ENCODE measurements around the gene LSP1. TPM values are rescaled to one million over a fixed set of nuclear protein-coding genes. Genes with fewer than 3 reads are reported as not detected.

Gene LSP1
- total RNA-seq, 4 donors from 2014 or later, result 12.3 to 69.6 (median 23.2) TPM

- DNase-seq, result no peak
- intact Hi-C loops (cut with DNase I; ENCODE audit: low total_unique reads), result no loop called here
- in situ Hi-C loops (cut with MboI; ENCODE audit: low pct_ligation_motif_present in 1 of 4, low pct_unique_long_range_greater_than_20kb in 1 of 4, low sequenced_read_pairs in 3 of 4), result no loop called here
- H3K27ac ChIP-seq, result no peak overlapping the region
- no peaks in the 10 kb centered on the region for H3K27me3 ChIP-seq
- H3K4me1 ChIP-seq, result no peaks in the 10 kb centered on the region
- no peak overlapping the region for H3K4me3 ChIP-seq
- 78% methylated on average over 25 of the region's 25 CpGs; no CpG with 5 or more reads in 1 of the 2 donors for WGBS, 2 donors (ENCODE audit: low coverage in 1 of 2)
- H3K36me3 ChIP-seq, result no peaks in the 10 kb centered on the region
- H3K9me3 ChIP-seq, result no peaks in the 10 kb centered on the region
- no peak for TF ChIP-seq POLR2A (IDR thresholded peaks at IDR 0.05)
- TF ChIP-seq POLR2AphosphoS5 (IDR thresholded peaks at IDR 0.05), result no peak
- no peak for TF ChIP-seq EP300 (IDR thresholded peaks at IDR 0.05; ENCODE audit: low read depth)
- no peak for TF ChIP-seq CTCF (IDR thresholded peaks at IDR 0.05)
Measured at GRCh38 chr11:1920128-1920908, 67.4 kb downstream of the LSP1 start.

- whole genome bisulfite sequencing, 2 donors (ENCODE audit: low coverage in 1 of 2), result 55% methylated on average over 13 of the region's 21 CpGs; no CpG with 5 or more reads in 1 of the 2 donors
- Histone ChIP-seq H3K4me1 (no peaks in the 10 kb centered on the region), H3K27me3 (no peaks in the 10 kb centered on the region), H3K36me3 (no peaks in the 10 kb centered on the region), H3K27ac (peak overlapping the region in 2 of 4 donors; percentile 17 to 27), H3K9me3 (no peaks in the 10 kb centered on the region), H3K4me3 (no peak overlapping the region)
- in situ Hi-C loops (cut with MboI; ENCODE audit: low pct_ligation_motif_present in 1 of 4, low pct_unique_long_range_greater_than_20kb in 1 of 4, low sequenced_read_pairs in 3 of 4), result no loop called here
- TF ChIP-seq POLR2AphosphoS5 (IDR thresholded peaks at IDR 0.05) (no peak), EP300 (IDR thresholded peaks at IDR 0.05; ENCODE audit: low read depth) (no peak), POLR2A (IDR thresholded peaks at IDR 0.05) (no peak), CTCF (IDR thresholded peaks at IDR 0.05) (no peak)
- intact Hi-C loops (cut with DNase I; ENCODE audit: low total_unique reads), result no loop called here
- no peak for DNase-seq
Measured at GRCh38 chr11:1920909-1921573, 68.2 kb downstream of the LSP1 start.

GRCh38 chr11:1921574-1922141 is 68.8 kb downstream of the LSP1 start:
- Histone ChIP-seq H3K4me3 (no peak overlapping the region), H3K27me3 (no peaks in the 10 kb centered on the region), H3K4me1 (no peaks in the 10 kb centered on the region), H3K27ac (peak overlapping the region in 2 of 4 donors; percentile 17 to 27), H3K9me3 (no peaks in the 10 kb centered on the region), H3K36me3 (no peaks in the 10 kb centered on the region)
- TF ChIP-seq POLR2A (IDR thresholded peaks at IDR 0.05) (no peak), EP300 (IDR thresholded peaks at IDR 0.05; ENCODE audit: low read depth) (no peak), POLR2AphosphoS5 (IDR thresholded peaks at IDR 0.05) (no peak), CTCF (IDR thresholded peaks at IDR 0.05) (no peak)
- intact Hi-C loops (cut with DNase I; ENCODE audit: low total_unique reads), result no loop called here
- 67% methylated on average over 18 of the region's 18 CpGs; no CpG with 5 or more reads in 1 of the 2 donors for WGBS, 2 donors (ENCODE audit: low coverage in 1 of 2)
- no peak for DNase-seq
- in situ Hi-C loops (cut with MboI; ENCODE audit: low pct_ligation_motif_present in 1 of 4, low pct_unique_long_range_greater_than_20kb in 1 of 4, low sequenced_read_pairs in 3 of 4), result no loop called here

GRCh38 chr11:1922481-1923081 is 69.7 kb downstream of the LSP1 start:
- intact Hi-C loops (cut with DNase I; ENCODE audit: low total_unique reads) (no loop called here), in situ Hi-C loops (cut with MboI; ENCODE audit: low pct_ligation_motif_present in 1 of 4, low pct_unique_long_range_greater_than_20kb in 1 of 4, low sequenced_read_pairs in 3 of 4) (no loop called here)
- Histone ChIP-seq H3K4me3 (no peak overlapping the region), H3K27ac (no peak overlapping the region), H3K36me3 (no peaks in the 10 kb centered on the region), H3K9me3 (no peaks in the 10 kb centered on the region), H3K4me1 (no peaks in the 10 kb centered on the region), H3K27me3 (no peaks in the 10 kb centered on the region)
- TF ChIP-seq POLR2A (IDR thresholded peaks at IDR 0.05) (no peak), POLR2AphosphoS5 (IDR thresholded peaks at IDR 0.05) (no peak), CTCF (IDR thresholded peaks at IDR 0.05) (no peak), EP300 (IDR thresholded peaks at IDR 0.05; ENCODE audit: low read depth) (no peak)
- no peak for DNase-seq
- WGBS, 2 donors (ENCODE audit: low coverage in 1 of 2), result 39 to 61% methylated on average over 4 to 14 of the region's 14 CpGs

All from transverse colon (tissue), 4 donors.